Karpas-422 (cell line): Measurements from ENCODE around the gene RAB22A. TPM values are rescaled to one million over a fixed set of nuclear protein-coding genes. Genes with fewer than 3 reads are reported as not detected.

Experiments used
- DNase-seq: peaks from one replicate; pipeline ENCODE4 v3.0.0-alpha.2; 2015
- H2AFZ ChIP-seq: fragments of 200-600 bp; sonication (generic); 2 replicates; pipeline ENCODE4 v1.6.1; 2014; ENCODE audit warnings: antibody characterized with exemption, low read length, mixed read lengths
- H3K27ac ChIP-seq: fragments of 200-600 bp; sonication (generic); 2 replicates; pipeline ENCODE4 v1.5.1; 2014; ENCODE audit warnings: mild to moderate bottlenecking, low read length, moderate library complexity
- H3K27me3 ChIP-seq: fragments of 200-600 bp; sonication (generic); 2 replicates; pipeline ENCODE4 v1.6.1; 2014; ENCODE audit warnings: low read length, mixed read lengths
- H3K36me3 ChIP-seq: fragments of 200-600 bp; sonication (generic); 2 replicates; pipeline ENCODE4 v1.6.1; 2014; ENCODE audit warnings: low read length, mixed read lengths; ENCODE audit not compliant: insufficient read depth
- H3K4me1 ChIP-seq: fragments of 200-600 bp; sonication (generic); 2 replicates; pipeline ENCODE4 v1.6.1; 2014; ENCODE audit warnings: mild to moderate bottlenecking, low read length, mixed read lengths
- H3K4me2 ChIP-seq: fragments of 200-600 bp; sonication (generic); 2 replicates; pipeline ENCODE4 v1.6.1; 2014; ENCODE audit warnings: low read length, low read depth, mild to moderate bottlenecking; ENCODE audit not compliant: poor library complexity, severe bottlenecking
- H3K4me3 ChIP-seq: fragments of 200-600 bp; sonication (generic); 2 replicates; pipeline ENCODE4 v1.5.1; 2014; ENCODE audit warnings: mild to moderate bottlenecking, antibody characterized with exemption, low read length, mixed read lengths
- H3K79me2 ChIP-seq: fragments of 200-600 bp; sonication (generic); 2 replicates; pipeline ENCODE4 v1.6.1; 2014; ENCODE audit warnings: mild to moderate bottlenecking, low read length, mixed read lengths
- H3K9ac ChIP-seq: fragments of 200-600 bp; sonication (generic); 2 replicates; pipeline ENCODE4 v1.6.0; 2014; ENCODE audit warnings: low read length
- H3K9me2 ChIP-seq: fragments of 200-600 bp; sonication (generic), shearing (Covaris generic); replicated peaks from 2 replicates; pipeline ENCODE4 v1.6.0; 2014; ENCODE audit warnings: mild to moderate bottlenecking, low read length, moderate library complexity; ENCODE audit not compliant: insufficient read depth
- H3K9me3 ChIP-seq: fragments of 300-700, 200-600 bp; sonication (generic); 2 replicates; pipeline ENCODE4 v1.6.1; 2014; ENCODE audit warnings: low read length, mixed read lengths
- H4K20me1 ChIP-seq: fragments of 200-600 bp; sonication (generic); 2 replicates; pipeline ENCODE4 v1.6.1; 2014; ENCODE audit warnings: mild to moderate bottlenecking, antibody characterized with exemption, low read length, low read depth; ENCODE audit not compliant: insufficient read depth
- total RNA-seq: library from RNA; depleted of rRNA; stranded (reverse); fragments of >200 nt; shearing (Covaris generic); gene quantifications from 2 replicates; pipeline ENCODE4 v1.2.3, GENCODE V29; 2014; ENCODE audit warnings: low replicate concordance

Gene RAB22A
- total RNA-seq, 1 experiment from 2014 or later = 11.8 TPM

GRCh38 chr20:58271606-58272351 lies 37.7 kb upstream of the RAB22A start:
- no peaks in the 10 kb centered on the region for H3K4me1 ChIP-seq
- no peaks in the 10 kb centered on the region for H3K36me3 ChIP-seq
- H4K20me1 ChIP-seq = no peaks in the 10 kb centered on the region
- no peaks in the 10 kb centered on the region for H3K27me3 ChIP-seq
- no peaks in the 10 kb centered on the region for H3K9me2 ChIP-seq
- H3K4me3 ChIP-seq = no peak overlapping the region
- H3K27ac ChIP-seq = no peak overlapping the region
- H3K9ac ChIP-seq = no peak overlapping the region
- no peaks in the 10 kb centered on the region for H3K79me2 ChIP-seq
- H2AFZ ChIP-seq = no peak overlapping the region
- H3K9me3 ChIP-seq = no peaks in the 10 kb centered on the region
- no peak overlapping the region for H3K4me2 ChIP-seq
- DNase-seq = no peak

GRCh38 chr20:58274384-58274783 lies 35.1 kb upstream of the RAB22A start:
- no peak for DNase-seq
- H3K79me2 ChIP-seq = no peaks in the 10 kb centered on the region
- no peaks in the 10 kb centered on the region for H3K9me3 ChIP-seq
- no peaks in the 10 kb centered on the region for H4K20me1 ChIP-seq
- H3K4me1 ChIP-seq = no peaks in the 10 kb centered on the region
- no peak overlapping the region for H2AFZ ChIP-seq
- H3K4me2 ChIP-seq = no peak overlapping the region
- H3K27me3 ChIP-seq = no peaks in the 10 kb centered on the region
- no peaks in the 10 kb centered on the region for H3K36me3 ChIP-seq
- no peak overlapping the region for H3K4me3 ChIP-seq
- H3K9ac ChIP-seq = no peak overlapping the region
- H3K9me2 ChIP-seq = no peaks in the 10 kb centered on the region
- no peak overlapping the region for H3K27ac ChIP-seq

- Histone ChIP-seq H3K4me2 (no peak overlapping the region), H3K9ac (no peak overlapping the region), H4K20me1 (no peaks in the 10 kb centered on the region), H3K36me3 (no peaks in the 10 kb centered on the region), H3K27me3 (no peaks in the 10 kb centered on the region), H3K4me3 (no peak overlapping the region), H3K79me2 (no peaks in the 10 kb centered on the region), H3K9me3 (no peaks in the 10 kb centered on the region), H3K27ac (no peak overlapping the region), H3K4me1 (no peaks in the 10 kb centered on the region), H3K9me2 (no peaks in the 10 kb centered on the region), H2AFZ (no peak overlapping the region)
- no peak for DNase-seq
Observed at GRCh38 chr20:58277107-58277506, 32.4 kb upstream of the RAB22A start.

GRCh38 chr20:58277578-58278472 lies 31.7 kb upstream of the RAB22A start:
- Histone ChIP-seq H3K4me1 (no peaks in the 10 kb centered on the region), H3K4me2 (no peak overlapping the region), H2AFZ (no peak overlapping the region), H3K27ac (no peak overlapping the region), H3K27me3 (no peaks in the 10 kb centered on the region), H3K9me3 (no peaks in the 10 kb centered on the region), H3K4me3 (no peak overlapping the region), H3K79me2 (no peaks in the 10 kb centered on the region), H4K20me1 (no peaks in the 10 kb centered on the region), H3K9ac (no peak overlapping the region), H3K36me3 (no peaks in the 10 kb centered on the region), H3K9me2 (no peaks in the 10 kb centered on the region)
- DNase-seq = no peak

GRCh38 chr20:58286729-58287128 lies 22.8 kb upstream of the RAB22A start:
- Histone ChIP-seq H3K9me3 (no peaks in the 10 kb centered on the region), H3K4me1 (no peaks in the 10 kb centered on the region), H3K36me3 (no peaks in the 10 kb centered on the region), H3K4me2 (no peak overlapping the region), H3K9ac (no peak overlapping the region), H4K20me1 (no peaks in the 10 kb centered on the region), H2AFZ (no peak overlapping the region), H3K79me2 (no peaks in the 10 kb centered on the region), H3K27ac (no peak overlapping the region), H3K9me2 (no peaks in the 10 kb centered on the region), H3K4me3 (no peak overlapping the region), H3K27me3 (no peaks in the 10 kb centered on the region)
- no peak for DNase-seq

GRCh38 chr20:58287638-58288037 lies 21.9 kb upstream of the RAB22A start:
- Histone ChIP-seq H3K4me3 (no peak overlapping the region), H3K9ac (no peak overlapping the region), H3K36me3 (no peaks in the 10 kb centered on the region), H3K27ac (no peak overlapping the region), H4K20me1 (no peaks in the 10 kb centered on the region), H3K9me2 (no peaks in the 10 kb centered on the region), H3K4me2 (no peak overlapping the region), H3K79me2 (no peaks in the 10 kb centered on the region), H3K4me1 (no peaks in the 10 kb centered on the region), H2AFZ (no peak overlapping the region), H3K27me3 (no peaks in the 10 kb centered on the region), H3K9me3 (no peaks in the 10 kb centered on the region)
- DNase-seq = no peak

GRCh38 chr20:58289143-58289542 lies 20.4 kb upstream of the RAB22A start:
- DNase-seq = no peak
- Histone ChIP-seq H4K20me1 (no peaks in the 10 kb centered on the region), H2AFZ (no peak overlapping the region), H3K9me3 (no peaks in the 10 kb centered on the region), H3K4me2 (no peak overlapping the region), H3K36me3 (no peaks in the 10 kb centered on the region), H3K4me1 (no peaks in the 10 kb centered on the region), H3K4me3 (no peak overlapping the region), H3K27me3 (no peaks in the 10 kb centered on the region), H3K9me2 (no peaks in the 10 kb centered on the region), H3K79me2 (no peaks in the 10 kb centered on the region), H3K9ac (no peak overlapping the region), H3K27ac (no peak overlapping the region)

- Histone ChIP-seq H3K27ac (no peak overlapping the region), H3K36me3 (no peaks in the 10 kb centered on the region), H3K9me2 (no peaks in the 10 kb centered on the region), H3K79me2 (no peaks in the 10 kb centered on the region), H3K9me3 (no peaks in the 10 kb centered on the region), H3K4me1 (no peaks in the 10 kb centered on the region), H4K20me1 (no peaks in the 10 kb centered on the region), H3K4me2 (no peak overlapping the region), H2AFZ (no peak overlapping the region), H3K9ac (no peak overlapping the region), H3K4me3 (no peak overlapping the region), H3K27me3 (no peaks in the 10 kb centered on the region)
- DNase-seq = peak; percentile 70
Observed at GRCh38 chr20:58293453-58293852, 16.1 kb upstream of the RAB22A start.
